Activated T-cell treated with anti-CD3 and anti-CD28 coated beads, Interleukin-2, amount 50 U/mL, for 1 hour (primary cell): ENCODE measurements around the gene RAC2.

Experiments
- DNase-seq: peaks from one replicate; pipeline ENCODE4 v3.0.0-alpha.2; 2020

RAC2 gene

GRCh38 chr22:37244114-37244921 lies at the start of gene RAC2:
RAC2 (minus strand) TSS chr22:37244269; CDS start chr22:37244148, 121 bp downstream.
- DNase-seq, result peak; percentile 89

DNA sequence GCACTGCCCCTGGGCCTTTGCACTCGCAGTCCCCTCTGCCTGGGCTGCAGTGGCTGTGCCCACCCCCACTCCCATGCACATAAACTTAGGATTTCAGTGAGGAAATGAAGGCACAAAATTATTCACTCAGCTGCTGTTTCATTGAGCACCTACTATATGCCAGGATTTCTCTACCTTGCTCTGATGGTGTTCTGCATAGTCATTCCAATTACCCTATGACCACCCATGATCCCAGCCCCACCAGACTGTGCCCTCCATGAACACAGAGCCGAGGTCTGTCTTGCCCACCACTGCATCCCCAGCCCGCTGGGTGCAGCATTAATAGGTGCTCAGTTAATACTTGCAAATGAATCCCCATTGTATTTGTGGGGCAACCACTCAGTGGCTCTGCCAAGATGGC lies 49.1 kb upstream of the RAC2 start:
- no peak for DNase-seq

- DNase-seq, result no peak
Measured at GRCh38 chr22:37292641-37293040, 48.6 kb upstream of the RAC2 start.

DNA sequence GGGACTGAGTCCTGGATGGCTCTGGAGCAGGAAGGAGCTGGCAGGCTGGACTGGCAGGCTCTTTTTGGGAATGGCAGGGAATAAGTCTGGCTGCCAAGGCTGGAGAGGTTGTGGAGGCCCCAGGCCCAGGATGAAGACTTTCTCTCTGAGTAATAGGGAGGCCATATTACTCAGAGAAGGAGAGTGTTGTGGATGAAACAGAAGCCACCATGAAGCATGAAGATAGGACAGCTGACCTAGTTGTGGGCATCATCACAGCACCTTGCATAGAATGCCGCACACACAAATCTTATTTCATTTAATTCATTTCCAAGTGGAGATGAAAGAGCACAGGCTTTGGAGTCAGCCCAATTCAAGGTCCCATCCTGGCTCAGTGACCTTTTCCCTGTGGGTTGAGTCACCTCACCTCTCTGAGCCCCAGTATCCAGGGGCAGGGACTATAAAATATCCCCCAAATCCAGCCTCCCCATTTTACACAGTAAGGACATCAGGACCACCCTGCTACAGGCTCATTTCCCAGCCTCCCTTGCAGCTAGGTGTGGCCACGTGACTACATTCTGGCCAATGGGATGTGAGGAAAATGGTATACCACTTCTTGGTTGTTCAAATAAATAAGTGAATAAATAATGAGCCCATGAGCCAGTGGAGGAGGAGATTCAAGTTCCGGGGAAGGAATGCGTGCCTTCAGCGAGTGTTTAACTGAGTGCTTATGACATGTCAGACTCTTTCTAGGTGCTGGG lies 47.7 kb upstream of the RAC2 start:
- DNase-seq, result no peak

- DNase-seq, result no peak
Measured at GRCh38 chr22:37290737-37291136, 46.7 kb upstream of the RAC2 start.

DNA sequence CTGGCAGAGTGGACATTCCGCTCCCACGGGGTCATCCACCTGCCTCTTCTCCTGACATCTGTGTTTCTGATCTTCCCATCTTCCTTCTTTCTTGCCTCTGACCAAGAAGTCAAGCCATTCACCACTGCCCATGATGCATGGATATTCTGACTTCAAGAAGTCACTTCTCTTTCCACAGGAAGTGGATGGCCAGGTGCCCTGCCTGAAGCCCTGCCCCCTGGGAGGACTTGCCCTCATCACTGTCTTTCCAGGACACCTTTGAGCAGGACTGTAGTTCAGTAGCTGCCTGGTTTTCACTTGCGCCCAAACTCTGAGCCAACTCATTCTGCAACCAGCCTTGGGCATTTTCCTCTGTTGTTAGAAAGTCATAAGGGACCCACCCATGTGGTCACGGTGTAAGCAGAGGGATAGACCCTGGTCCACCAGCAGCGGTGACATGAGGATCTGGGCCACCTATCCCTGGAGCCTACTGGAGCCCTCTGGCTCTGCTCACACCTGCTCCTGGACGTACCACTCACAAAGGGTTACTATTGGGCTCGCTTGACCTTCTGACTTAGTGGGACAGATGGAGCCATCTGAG lies 45.2 kb upstream of the RAC2 start:
- no peak for DNase-seq

DNA sequence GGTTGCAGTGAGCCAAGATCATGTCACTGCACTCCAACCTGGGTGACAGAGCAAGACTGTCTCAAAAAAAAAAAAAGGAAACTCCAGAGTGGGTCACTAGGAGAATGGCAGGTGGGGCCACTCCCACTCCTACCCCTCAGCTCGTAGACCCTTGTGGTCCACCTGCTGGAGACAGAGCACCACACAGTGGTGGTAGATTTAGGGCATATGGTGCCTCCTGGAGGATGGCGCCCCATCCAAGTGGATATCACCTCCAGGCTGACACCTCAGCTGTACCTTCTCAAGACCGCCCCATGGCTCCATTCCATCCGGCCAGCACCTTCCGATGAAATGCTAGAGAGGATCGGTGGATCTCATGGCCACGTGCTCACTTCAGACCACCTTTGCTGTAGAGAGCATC lies 44.5 kb upstream of the RAC2 start:
- no peak for DNase-seq

DNA sequence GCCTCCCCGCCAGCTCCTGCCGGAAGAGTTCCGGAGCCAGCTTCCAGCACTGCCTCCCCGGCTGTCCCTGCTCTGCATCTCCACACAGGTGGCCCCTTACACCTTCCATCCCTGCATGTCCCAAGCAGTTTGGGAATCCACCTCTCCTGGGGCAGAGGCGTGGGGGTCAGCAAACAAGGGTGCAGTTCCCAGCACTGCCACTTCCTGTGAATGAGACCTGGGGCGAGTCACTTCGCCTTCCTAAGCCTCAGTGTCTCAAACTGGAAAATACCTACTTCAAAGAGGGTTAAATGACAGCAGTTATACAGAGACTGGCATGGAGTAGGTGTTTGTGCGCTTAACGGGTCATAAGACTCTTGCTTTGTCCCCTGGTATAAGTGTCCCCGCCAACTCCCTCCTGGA lies 43.5 kb upstream of the RAC2 start:
- DNase-seq, result no peak

GRCh38 chr22:37285937-37286336 lies 41.9 kb upstream of the RAC2 start:
- no peak for DNase-seq

- peak; percentile 66 for DNase-seq
Measured at GRCh38 chr22:37284805-37285355, 40.8 kb upstream of the RAC2 start.

DNA sequence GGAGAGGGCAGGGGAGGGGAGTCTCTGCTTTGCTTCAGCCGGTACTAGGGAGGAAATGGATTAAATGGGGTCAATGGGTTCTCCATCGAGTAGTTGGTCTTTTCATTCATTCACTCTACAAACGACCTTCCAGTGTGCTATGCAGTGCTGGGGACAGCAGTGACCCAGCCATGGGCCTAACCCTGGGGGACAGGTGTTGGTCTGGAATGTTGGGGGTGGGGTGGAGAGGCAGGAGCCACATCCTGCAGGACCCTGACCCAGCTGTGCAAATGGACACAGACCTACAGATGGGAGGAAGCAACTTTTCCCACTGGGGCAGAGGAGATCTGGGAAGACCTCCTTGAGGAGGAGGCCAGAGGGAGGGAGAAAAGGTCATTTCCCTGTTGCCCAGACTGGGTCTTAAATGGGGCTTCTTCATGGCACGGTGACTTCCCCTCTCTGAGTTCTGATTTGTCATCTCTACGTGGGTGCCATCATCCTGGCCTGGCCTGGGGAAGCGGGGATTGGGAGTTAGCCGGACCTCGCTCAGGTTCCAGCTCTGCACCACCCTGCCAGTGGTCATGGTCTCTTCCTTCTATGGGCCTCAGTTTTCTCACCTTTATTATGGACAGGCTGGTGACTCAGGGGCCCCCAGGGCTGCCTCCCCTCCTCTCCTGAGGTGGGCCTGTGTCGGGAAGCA lies 40.2 kb upstream of the RAC2 start:
- DNase-seq, result no peak

GRCh38 chr22:37283393-37283937 lies 39.4 kb upstream of the RAC2 start:
- DNase-seq, result peak; percentile 75

- peak; percentile 84 for DNase-seq
Measured at GRCh38 chr22:37282385-37282677, 38.3 kb upstream of the RAC2 start, which contains the start of gene CYTH4. CYTH4 (plus strand) TSS chr22:37282508; CDS start chr22:37282570, 62 bp downstream.

DNA sequence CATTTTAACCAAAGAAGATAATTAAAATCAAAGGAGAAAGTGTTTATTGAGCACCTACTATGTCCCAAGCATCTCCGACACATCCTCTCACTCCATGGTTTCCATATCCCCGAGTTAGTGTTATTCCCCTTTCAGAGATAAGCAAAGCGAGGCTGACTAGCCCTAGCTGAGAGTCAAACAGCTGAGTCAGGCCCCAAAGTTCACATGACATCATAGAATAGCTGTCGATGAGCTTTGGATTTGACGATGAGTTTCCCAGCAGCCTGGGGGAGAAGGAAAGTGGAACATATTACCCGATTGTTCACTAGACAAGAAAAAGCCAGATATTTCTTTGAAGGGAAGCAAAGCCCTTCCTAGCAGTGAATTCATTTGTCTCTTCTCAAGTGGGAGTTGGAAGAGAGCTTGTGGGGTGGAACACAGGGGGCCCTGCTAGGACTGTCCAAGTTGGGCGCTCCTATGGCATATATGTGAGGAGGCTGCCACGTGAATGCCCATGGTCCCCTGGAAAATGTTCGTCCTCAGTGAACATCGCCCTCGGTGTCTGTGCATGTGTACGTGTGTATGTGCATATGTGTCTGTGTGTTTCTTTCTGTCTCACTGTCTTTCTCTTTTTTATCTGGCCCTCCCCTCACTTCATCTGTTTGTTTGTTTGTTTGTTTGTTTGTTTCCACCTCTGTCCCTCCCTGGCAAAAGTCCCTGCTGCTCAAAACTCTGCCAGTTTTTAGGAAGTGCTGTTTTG lies 37.7 kb upstream of the RAC2 start:
- DNase-seq, result no peak

DNA sequence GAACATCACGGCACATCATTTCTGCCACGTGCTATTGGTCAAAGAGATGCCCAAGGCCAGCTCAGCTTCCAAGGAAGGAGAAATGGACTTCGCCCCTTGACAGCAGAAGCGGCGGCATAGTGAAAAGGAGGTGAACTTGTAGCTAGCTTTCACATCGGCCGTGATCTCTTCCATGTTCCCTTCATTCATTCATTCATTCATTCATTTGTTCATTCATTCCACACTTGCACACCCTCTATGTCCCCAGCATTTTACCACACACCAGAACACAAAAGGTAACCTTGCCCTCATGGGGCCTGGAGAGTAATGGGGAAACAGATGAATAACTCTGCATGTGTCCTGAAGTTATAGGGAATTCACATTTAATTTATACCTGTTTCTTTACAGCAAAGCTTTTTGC lies 37.1 kb upstream of the RAC2 start:
- DNase-seq, result no peak

GRCh38 chr22:37280718-37281117 lies 36.6 kb upstream of the RAC2 start:
- no peak for DNase-seq

- no peak for DNase-seq
Measured at GRCh38 chr22:37279331-37280181, 35.5 kb upstream of the RAC2 start.

GRCh38 chr22:37278261-37278660 lies 34.2 kb upstream of the RAC2 start:
- no peak for DNase-seq

GRCh38 chr22:37277384-37277783 lies 33.3 kb upstream of the RAC2 start:
- no peak for DNase-seq

DNA sequence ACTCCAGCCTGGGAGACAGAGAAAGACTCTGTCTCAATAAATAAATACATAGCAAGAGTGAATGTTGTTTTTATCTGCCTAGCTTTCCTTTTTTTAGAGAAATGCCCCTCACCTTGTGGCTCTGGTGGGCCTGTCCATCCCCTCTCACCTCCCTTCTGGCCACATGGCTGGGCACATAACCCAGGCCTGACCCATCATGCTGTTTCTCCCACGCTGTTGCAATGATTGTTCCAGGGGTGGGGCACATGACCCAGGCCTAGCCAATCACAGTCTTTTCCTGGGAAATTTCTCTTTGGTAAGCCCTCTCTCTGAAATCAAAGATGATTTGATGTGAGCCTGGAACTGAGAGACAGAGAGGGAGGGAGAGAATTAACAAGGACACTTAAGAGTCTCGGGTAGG lies 32.7 kb upstream of the RAC2 start:
- no peak for DNase-seq

GRCh38 chr22:37275622-37276021 lies 31.6 kb upstream of the RAC2 start:
- no peak for DNase-seq
